Stimulated activated CD8-positive, alpha-beta memory T cell treated with anti-CD3 and anti-CD28 coated beads, Interleukin-12 subunit alpha, Interleukin-12 subunit beta, amount 100 ng/mL, for 24 hours (primary cell): ENCODE results near the gene CCDC92.
A peak's percentile ranks its signal among the peaks of the same experiment; 100 is the strongest.

Experiments
- DNase-seq: peaks from one replicate; pipeline ENCODE4 v3.0.0-alpha.2; 2020; ENCODE audit errors: extremely low read depth

Gene CCDC92

DNA sequence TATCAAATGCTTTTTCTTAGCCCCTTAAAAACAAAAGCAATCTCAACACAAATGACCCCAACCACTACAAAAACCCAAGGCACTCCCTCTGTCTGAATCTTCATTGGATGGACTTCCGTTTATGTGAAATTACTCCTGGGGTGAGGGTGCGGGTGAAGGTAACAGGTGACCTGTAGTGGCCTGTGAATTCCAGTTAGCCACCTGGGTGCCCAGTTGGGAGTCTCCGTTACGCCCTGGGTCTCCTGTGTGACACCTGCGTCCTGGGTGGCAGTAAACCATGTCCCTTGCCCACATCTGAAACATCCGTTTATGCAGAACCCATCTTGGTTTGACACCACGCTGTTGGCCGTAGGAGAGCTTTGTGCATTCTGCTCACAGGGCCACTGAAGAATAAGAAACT, 62.6 kb downstream of the CCDC92 start:
- DNase-seq, result no peak

DNA sequence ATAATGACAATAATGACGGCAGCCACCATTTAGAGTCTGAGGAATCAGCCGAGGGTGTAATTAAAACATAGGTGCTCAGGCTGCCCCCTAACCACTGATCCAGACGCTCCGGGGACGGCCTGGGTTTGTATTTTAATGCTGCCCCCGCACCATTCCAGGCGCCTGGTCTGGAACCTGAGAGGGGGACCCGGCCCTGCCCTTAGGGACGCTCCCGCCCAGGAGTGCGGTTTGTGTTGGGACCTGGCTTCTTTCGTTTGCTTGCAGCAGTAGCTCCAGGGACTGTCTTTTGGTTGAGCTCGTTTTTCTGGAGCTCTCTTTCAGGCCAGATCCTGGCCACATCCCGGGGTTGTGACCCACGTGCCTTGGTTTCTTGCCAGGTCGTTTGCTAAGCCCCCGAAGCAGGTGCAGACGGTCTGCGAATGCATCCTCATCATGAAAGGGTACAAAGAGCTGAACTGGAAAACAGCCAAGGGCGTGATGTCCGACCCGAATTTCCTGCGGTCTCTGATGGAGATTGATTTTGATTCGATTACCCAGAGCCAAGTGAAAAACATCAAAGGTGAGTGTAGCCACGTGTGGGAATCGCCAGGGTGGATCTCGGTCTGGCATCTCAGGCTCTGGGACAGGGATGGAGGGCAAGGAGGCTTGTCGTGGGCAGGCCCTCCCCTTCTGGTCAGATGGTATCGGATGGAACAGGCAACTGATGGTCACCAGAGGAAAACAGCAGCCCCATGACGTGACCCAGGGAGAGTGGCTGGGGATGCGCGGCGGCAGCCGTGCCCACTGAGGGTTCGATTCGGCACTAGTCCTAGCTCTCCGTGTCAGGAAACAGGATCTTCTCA, 63.5 kb downstream of the CCDC92 start:
- DNase-seq, result no peak

DNA sequence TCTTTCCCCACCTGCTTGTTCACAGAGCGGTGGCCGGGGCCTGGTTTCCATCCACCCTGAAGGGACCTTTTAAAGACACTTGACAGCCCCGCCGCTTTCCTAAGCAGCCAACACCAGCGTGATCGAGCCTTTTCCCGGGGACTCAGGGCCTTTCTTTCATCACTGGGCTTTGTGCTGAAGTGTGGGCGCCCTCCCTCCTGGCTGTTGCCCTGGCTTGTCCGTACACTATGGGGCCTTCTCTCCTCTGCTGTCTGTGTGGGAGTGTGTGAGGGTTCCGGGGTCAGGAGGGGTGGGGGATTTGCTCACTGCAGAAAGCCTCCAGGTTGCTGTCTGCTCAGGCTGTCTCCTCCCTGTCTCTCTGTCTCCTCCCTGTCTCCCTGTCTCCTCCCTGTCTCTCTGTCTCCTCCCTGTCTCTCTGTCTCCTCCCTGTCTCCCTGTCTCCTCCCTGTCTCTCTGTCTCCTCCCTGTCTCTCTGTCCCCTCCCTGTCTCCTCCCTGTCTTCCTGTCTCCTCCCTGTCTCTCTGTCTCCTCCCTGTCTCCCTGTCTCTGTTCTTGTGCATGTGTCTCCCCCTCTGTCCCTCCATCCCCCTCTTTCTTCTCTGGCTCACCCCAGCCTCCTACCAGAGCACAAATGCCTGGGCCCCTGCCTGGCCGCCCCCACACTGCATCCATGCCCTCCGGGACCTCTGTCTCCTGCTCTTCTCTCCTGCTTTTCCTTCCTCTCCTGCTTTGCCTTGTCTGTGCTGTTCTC, 64.7 kb downstream of the CCDC92 start:
- no peak for DNase-seq

DNA sequence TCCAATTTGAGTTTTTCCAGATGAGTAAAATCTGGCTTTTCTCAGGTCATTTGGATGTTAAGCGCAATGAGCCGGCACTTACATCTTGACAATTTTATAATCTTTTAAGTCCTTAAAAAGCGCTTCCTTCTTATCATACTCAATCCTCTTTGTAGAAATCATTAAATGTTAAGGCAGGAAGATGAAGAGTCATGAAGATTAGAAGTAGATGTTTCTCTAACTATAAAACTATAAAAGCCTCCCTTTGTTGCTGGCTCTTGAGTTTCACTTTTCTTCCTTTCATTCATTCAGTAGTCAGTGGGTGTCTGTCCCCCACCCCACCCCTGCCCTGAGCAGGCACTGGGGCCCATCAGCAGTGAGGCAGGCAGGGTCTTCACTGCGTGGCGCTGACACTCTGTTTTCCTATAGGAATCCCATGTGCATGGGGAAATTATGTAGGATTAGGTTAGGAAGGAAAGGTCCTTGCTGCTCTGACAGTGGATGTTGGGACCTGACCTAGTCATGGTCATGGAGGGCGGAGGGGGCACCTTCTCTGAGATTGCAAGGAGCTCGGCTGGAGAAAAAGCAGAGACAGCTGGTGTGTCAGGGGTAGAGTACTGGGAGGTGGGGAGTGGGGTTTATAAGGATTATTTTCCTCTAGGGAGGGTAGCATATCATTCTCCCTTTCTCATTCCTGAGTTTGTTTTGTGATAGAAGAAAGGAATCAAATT, 65.8 kb downstream of the CCDC92 start:
- DNase-seq, result no peak

DNA sequence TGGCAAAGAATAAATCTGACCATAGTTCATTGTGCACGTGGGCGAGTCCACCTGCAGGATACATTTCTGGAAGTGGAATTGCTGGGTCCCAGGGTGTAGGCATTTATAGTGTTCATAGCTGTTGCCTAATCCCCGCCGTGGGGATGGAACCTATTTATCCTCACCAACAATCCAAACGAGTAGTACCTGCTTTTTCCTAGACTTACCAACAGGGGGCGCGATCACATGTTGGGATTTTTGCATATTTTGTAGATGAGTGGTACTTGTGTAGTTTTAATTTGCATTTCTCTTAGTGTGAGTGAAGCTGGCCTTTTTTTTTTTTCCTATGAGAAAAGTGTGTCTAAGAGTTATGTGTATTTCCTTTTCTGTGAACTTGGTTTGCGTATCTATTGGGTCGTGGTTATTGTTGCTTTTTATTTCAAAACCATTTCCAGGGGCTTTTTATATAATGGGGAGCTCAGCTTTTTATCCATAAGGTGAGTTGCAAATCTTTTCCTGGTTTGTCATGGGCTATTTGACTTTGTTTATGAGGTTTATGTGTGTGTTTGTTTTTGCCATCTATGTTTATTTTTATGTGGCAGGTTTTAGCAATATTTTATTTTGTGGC, 67.2 kb downstream of the CCDC92 start:
- peak; percentile 25 for DNase-seq

DNA sequence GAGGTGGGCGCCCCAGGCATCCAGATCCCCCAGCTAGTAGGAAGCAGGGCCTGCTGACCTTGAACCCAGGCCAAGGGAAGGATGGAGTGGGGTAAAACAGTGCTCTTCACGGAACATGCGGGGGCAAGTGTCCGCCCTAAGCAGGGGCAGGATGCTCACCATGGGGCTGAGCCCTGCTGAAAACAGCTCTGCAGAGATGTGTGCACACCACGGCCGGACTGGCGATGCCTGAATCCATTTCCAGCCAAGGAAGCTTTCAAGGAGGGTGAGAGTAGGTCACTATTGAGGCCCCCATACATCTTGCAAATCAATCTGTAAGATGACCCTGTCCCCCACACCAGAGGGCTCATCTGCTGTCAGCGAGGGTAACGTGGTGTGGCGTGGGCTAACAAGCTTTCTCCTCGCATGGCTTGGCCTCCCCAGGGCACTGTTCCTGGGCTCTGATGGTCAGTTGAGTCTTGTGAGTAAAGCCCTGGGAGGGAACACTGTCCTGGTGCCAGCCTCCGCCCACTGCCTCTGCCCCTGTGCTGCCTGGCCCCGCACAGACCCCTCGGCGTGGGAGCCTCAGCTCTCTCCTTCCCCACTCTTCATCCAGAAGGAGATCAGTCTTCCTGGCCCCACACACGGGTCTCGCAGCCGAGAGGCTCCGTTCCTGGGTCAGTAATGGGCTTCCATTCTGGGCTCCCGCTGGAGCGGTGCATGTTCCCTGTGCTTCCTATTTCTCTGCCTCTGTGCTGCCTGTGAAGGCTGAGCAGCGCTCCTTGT, 69.1 kb downstream of the CCDC92 start:
- DNase-seq, result no peak

DNA sequence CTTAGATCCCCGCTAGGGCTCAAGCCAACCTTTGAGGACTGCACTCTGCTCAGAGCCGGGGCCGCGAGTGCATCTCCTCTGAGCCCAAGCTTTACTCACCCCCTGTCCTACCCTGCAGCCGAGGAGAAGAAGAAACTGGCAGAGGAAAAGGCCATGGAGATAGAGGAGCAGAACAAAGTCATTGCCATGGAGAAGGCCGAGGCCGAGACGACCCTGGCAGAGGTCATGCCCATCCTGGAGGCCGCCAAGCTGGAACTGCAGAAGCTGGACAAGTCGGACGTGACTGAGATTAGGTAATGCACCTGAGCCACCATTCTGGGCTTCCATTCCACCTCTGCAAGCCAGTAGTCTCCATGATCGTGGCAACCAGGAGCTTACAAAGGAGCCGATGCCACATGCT, 69.8 kb downstream of the CCDC92 start:
- no peak for DNase-seq

DNA sequence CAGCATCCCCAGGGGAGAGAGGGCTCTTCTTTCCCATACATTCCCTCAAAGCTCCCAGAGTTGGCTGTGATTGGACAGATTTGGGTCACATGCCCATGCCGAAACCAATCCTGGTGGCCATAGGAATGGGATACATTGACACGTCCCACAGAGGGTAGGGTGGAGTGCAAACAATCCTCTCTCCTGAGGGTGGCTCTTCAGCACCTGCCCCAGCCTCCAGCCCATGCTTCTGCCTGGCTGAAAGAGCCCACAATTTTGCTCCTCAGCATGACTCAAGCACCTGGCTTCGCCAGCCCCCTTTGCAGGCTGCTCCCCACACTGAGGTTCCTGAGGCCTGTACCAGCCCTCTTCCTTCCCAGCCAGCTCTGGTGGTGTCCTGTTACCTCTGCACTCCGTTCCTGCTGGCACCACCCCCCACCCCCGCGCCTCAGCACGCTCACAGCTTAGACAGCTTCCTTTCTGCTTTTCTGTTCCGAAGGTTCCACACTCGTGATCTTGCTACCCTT, 71.7 kb downstream of the CCDC92 start:
- DNase-seq, result no peak

DNA sequence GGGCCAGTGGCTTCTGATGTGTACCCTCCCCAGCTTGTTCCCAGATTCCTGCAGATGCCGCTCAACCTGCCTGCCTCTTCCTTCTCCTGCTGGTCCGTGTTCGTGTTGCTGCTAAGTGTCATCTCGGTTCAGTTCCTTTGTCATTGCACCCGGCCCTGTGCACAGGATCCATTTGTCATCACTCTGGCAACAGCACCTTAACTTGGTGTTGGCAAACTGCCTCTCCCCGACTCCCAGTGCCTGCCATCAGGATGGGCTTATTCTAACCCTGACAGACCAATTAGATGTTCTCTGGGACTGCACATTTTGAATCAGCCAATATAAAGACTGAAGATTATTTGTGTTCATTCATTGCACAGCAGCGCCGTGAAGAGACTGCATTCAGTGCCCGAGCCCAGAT, 73.3 kb downstream of the CCDC92 start:
- no peak for DNase-seq

DNA sequence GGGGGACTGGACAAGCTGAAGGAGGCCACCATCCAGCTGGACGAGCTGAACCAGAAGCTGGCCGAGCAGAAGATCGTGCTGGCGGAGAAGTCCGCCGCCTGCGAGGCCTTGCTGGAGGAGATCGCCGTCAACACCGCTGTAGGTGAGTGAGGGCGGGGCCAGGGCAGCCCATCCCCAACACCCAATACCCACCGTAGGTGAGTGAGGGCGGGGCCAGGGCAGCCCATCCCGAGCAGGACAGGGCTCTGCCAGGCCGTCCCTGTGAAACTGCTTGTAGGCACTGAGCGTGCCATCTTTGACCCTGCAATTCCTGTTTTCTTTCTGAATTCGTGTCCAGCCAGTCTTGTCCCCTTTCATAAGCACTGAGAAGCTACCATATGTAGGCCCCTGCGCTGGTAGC, 74.0 kb downstream of the CCDC92 start:
- DNase-seq, result no peak

DNA sequence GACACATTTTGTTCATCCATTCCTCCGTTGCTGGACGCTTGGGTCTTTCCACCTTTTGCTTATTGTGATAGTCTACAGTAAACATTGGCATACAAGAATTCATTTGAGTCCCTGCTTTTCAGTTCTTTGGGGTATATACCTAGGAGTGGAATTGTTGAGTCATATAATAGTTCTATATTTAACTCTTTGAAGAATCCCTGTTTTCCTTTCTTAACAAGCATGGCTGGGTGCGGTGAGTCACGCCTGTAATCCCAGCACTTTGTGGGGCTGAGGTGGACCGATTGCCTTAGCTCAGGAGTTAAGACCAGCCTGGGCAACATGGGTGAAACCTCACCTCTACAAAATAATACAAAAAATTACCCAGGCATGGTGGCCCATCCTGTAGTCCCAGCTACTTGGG, 75.4 kb downstream of the CCDC92 start:
- DNase-seq, result no peak

DNA sequence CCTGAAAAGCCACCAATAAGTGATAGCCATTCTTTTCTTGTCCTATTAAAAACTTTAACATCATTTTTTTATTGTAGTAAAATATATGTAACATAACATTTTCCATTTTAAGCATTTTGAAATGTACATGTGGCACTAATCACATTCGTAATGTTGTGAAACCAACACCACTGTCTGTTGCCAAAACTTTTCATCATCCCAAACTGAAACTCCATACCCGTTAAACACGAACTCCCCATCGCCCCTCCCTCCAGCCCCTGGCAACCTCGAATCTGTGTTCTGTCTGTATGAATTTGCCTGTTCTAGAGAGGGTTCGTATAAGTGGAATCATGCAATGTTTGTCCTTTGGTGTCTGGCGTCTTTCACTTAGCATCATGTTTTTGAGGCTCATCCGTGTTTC, 75.9 kb downstream of the CCDC92 start:
- DNase-seq, result no peak

DNA sequence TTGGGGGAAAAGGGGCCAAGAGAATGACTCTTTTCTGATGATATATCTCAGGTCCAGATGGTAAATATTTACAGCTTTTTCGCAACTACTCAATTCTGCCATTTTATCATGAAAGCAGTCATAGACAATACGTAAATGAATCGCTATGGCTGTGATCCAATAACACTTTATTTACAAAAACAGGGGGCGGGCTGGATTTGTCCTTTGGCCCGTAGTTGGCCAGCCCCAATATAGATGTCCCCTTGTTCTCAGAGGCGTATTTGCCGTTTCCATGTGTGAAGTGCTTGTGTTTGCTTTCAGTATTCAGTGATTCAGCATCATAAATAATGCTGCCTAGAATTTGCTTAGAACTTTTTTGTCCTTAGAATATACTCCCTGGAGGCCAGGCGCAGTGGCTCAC, 77.2 kb downstream of the CCDC92 start:
- DNase-seq, result no peak

DNA sequence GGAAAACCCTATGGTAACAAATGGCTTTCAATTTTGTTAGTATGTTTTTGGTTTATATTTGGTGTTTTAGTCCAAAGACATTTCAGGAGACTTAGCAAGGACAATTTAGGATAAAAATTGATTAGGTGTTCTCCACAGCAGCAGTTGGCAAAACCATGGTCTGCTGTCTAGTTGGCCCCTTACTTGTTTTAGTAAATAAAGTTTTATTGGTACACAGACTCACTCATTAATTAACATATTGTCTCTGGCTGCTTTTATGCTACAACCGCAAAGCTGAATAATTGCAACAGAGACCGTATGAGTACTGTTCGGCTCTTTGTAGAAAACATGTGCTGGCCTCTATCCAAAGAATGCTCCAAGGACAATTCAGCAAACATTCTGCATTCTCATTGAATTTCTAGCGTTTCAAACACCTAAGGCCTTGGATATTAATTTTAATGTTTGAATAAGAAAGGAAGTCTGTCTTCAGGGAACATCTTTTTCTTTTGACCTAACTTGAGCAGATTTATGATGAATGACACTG, 77.7 kb downstream of the CCDC92 start:
- DNase-seq, result no peak

DNA sequence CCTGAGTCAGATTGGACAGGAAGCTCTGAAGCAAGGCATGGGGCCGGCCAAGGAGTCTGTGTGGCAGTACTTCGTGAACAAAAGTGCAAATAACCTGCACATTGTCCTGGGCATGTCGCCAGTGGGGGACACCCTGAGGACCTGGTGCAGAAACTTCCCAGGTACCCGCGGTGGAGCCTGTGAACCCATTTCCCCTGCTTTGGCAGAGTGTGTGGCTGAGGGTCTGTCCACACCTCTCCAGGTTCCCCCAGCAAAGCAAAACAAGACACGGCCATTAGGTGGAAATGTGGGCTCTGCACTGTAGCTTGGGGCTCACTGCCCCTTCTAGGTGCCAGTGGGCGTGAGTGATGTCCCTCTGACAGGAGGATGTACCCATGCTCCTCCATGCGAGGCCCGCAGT, 79.4 kb downstream of the CCDC92 start:
- no peak for DNase-seq

DNA sequence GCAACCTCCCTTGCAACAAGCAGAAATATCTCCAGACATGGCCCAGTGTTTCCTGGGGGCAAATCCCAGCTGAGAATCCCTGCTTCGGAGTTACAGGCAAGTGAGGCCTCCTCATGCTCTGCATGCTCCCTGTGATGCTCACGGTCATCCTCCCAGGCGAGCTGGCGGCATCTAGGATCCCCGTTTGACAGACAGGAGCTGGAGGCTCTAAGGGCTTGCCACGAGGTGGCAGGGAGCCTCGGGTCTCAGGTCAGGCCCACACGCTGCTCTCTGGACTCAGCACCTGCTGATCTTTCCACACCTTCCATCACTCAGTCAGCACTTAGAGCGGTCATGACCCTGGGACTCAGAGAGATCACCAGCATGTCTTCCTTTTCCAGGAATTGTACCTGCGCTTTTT, 79.8 kb downstream of the CCDC92 start:
- no peak for DNase-seq

DNA sequence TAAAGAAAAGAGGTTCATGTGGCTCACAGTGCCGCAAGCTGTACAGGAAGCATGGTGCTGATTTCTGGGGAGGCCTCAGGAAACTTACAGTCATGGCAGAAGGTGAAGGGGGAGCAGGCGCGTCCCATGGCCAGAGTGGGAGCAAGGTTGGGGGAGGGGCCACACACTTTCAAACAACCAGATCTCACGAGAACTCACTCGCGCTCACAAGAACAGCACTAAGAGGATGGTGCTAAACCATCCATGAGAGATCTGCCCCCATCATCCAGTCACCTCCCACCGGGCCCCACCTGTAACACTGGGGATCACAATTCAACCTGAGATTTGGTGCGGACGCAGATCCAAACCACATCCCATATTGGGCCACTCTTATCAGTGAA, 80.5 kb downstream of the CCDC92 start:
- no peak for DNase-seq

DNA sequence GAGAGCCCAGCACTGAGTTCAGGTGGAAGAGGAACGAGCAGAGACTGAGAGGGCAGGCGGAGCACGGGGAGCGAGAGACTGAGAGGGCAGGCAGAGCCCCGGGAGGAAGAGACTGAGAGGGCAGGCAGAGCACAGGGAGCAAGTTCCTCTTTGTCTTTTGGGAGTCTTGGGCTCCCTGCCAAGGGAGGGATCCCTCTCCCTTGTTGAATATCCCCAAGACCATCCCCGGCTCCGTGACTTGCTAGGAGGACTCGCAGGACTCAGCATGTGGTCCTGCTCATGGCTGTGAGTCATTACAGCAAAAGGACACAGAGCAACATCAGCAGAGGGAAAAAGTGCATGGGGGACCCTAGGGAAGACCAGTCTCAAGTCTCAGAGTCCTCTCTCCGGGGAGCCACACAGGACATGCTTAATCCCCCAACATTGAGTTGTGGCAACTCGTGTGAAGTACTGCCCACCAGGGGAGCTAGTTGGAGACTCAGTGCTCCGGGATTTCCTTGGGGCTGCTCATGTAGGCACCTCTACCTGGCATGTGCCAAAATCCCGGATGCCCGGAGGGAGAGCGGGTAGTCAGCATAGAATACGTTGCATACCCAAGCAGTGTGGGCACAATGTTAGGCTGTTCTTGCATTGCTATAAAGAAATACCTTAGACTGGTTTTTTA, 81.0 kb downstream of the CCDC92 start:
- no peak for DNase-seq

DNA sequence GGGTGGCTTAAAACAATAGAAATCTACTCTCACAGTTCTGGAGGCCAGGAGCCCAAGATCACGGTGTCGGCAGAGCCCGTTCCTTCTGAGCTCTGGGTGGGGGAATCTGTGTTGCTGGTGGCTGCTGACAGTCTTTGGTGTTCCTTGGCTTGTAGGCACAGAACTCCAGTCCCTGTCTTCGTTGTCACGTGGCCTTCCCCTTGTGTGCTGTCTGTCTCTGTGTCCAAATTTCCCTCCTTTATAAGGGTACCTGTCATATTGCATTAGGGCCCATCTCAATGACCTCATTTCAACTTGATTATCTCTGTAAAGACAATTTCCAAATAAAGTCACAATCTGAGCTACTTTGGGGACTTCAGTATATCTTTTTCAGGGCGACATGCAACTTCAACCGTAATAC, 81.6 kb downstream of the CCDC92 start:
- no peak for DNase-seq

DNA sequence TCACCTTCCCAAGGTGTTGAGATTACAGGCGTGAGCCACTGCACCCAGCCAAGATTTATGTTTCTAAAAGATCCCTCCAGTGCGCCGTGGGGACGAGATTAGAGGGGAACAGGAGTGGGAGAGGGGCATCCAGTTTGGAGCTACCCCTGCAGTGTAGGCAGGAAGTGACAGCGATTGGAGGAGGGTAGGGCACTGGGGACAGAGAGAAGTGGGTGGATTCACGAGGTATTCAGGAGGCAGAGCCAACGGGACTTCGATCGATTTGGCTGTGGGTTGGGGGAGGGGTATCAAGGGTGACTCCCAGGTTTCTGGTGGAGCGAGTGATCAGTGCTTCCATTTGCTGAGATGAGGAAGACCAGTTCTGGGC, 82.1 kb downstream of the CCDC92 start:
- DNase-seq, result no peak
